Measurements from ENCODE around the gene SIX6. TPM values are rescaled to one million over a fixed set of nuclear protein-coding genes. Genes with fewer than 3 reads are reported as not detected.

Gene SIX6
- total and polyA plus RNA-seq, 2 of the 13 experiments (the other 11 are each of a cell fraction or from before 2014, with no cell fraction given), result not detected

DNA sequence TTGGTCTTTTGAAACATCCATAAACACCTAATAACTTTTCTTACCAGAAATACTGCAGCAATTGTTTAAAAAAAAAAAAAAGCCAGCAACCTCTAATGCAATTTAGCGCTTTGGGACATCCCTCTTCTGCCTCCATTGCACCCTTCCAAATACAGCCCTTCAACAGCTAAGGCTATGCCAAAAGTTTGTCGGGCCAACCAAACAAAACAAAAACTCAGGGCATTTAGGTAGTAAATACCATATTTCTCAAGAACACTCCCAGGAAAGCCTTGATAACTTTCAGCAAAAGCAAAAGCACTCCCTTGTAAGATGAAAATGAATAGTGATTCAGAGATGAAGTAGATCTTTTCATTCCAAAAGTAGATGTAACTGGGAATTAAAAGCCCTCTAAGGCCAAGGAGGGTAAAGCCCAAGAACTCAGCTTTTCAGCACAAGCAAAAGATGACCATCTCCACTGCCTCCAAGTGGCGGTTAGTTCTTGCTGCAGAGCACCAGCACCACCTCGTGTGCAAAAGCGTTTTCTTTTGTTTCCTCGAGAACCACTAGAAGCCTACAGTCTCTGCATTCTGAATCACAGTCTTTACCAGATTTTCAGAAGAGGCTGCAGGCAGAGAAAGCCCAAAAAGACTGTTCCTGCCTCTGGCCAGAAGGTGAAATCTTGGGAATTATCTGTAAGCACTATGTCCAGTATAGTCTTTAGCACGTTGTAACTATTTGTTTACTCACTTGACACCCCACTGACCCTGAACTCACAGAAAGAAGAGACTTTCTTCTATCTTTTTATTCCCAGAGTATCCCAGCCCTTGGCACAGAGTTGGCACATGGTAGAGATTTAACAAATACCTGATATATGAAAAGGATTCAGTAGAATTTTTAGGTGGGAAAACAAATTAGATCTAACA lies 53.1 kb downstream of the SIX6 start:
- no peak overlapping the region for H3K4me2 ChIP-seq (ENCODE audit: low read depth, low read length)
- no peaks in the 10 kb centered on the region for H3K36me3 ChIP-seq (replicated peaks in 1 of 2; ENCODE audit: control insufficient read depth in 1 of 2, insufficient read depth in 2 of 2, low read length in 2 of 2)
- no peak overlapping the region for H3K27ac ChIP-seq (ENCODE audit: extremely low read length, insufficient read depth, low read length)
- WGBS (ENCODE audit: low lambda C conversion rate), result 8% methylated on average over 7 of the region's 7 CpGs
- intact Hi-C loops (cut with micrococcal nuclease; ENCODE audit: unreplicated experiment), result loop anchor here (1.0 to 10.0 kb wide), 4 partner anchors 212 to 377 kb away; no protein-coding TSS in a partner anchor
- H2AFZ ChIP-seq (ENCODE audit: low read length), result no peak overlapping the region
- no peak for TF ChIP-seq MYC (CRISPR knock-in tag; IDR thresholded peaks at IDR 0.05; ENCODE audit: borderline replicate concordance)
- TF ChIP-seq, protein P1, sequence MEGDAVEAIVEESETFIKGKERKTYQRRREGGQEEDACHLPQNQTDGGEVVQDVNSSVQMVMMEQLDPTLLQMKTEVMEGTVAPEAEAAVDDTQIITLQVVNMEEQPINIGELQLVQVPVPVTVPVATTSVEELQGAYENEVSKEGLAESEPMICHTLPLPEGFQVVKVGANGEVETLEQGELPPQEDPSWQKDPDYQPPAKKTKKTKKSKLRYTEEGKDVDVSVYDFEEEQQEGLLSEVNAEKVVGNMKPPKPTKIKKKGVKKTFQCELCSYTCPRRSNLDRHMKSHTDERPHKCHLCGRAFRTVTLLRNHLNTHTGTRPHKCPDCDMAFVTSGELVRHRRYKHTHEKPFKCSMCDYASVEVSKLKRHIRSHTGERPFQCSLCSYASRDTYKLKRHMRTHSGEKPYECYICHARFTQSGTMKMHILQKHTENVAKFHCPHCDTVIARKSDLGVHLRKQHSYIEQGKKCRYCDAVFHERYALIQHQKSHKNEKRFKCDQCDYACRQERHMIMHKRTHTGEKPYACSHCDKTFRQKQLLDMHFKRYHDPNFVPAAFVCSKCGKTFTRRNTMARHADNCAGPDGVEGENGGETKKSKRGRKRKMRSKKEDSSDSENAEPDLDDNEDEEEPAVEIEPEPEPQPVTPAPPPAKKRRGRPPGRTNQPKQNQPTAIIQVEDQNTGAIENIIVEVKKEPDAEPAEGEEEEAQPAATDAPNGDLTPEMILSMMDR (CRISPR knock-in tag; IDR thresholded peaks at IDR 0.05), result peak; percentile 81
- no peak for TF ChIP-seq PCBP2 (optimal IDR thresholded peaks at IDR 0.05; ENCODE audit: low read depth, low read length, poor library complexity, severe bottlenecking)
- 0 out of 2 replicates have a peak, but pooled peaks have one; percentile 41 for TF ChIP-seq RAD21 (CRISPR knock-in tag; IDR thresholded peaks at IDR 0.05)
- TF ChIP-seq, protein P2, sequence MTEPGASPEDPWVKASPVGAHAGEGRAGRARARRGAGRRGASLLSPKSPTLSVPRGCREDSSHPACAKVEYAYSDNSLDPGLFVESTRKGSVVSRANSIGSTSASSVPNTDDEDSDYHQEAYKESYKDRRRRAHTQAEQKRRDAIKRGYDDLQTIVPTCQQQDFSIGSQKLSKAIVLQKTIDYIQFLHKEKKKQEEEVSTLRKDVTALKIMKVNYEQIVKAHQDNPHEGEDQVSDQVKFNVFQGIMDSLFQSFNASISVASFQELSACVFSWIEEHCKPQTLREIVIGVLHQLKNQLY (CRISPR knock-in tag; IDR thresholded peaks at IDR 0.05), result no peak
- peak; percentile 88 for TF ChIP-seq STAG1 (CRISPR knock-in tag; IDR thresholded peaks at IDR 0.05)
- TF ChIP-seq MIXL1 (CRISPR knock-in tag; IDR thresholded peaks at IDR 0.05), result no peak
- TF ChIP-seq GLI4 (CRISPR knock-in tag; IDR thresholded peaks at IDR 0.05; ENCODE audit: borderline replicate concordance), result no peak
- TF ChIP-seq FOXK1 (CRISPR knock-in tag; IDR thresholded peaks at IDR 0.05; ENCODE audit: borderline replicate concordance, low read depth), result no peak
- peak; percentile 63; the same call in 1 of the 2 replicates for TF ChIP-seq SMC3 (IDR thresholded peaks at IDR 0.05; ENCODE audit: low read length)
- TF ChIP-seq ZNF781 (CRISPR knock-in tag; IDR thresholded peaks at IDR 0.05; ENCODE audit: borderline replicate concordance, not compliant biosample characterization), result no peak
- no peaks in the 10 kb centered on the region for H3K27me3 ChIP-seq (ENCODE audit: control insufficient read depth in 1 of 2, insufficient read depth in 2 of 2, low read length in 2 of 2)
- ATAC-seq, result peak; percentile 94
- H4K20me1 ChIP-seq (ENCODE audit: insufficient read depth, low read length), result no peaks in the 10 kb centered on the region
- ChIA-PET POLR2A (no interaction called here), CTCF (ENCODE audit: low intra/inter-chr PET ratio, low total read pairs) (interaction anchor here (1.4 to 1.8 kb wide), 4 partner anchors 212 to 691 kb away, joined by 3 to 10 read pairs (median 6); no protein-coding TSS in a partner anchor)
- H3K4me3 ChIP-seq (replicated peaks in 1 of 3; ENCODE audit: insufficient read depth in 1 of 3, low read depth in 2 of 3, low read length in 3 of 3), result no peak overlapping the region
- in situ Hi-C loops (cut with HindIII; ENCODE audit: extremely low pct_ligation_motif_present, low pct_unique_long_range_greater_than_20kb), result loop anchor here (5.0 to 25.0 kb wide), 2 partner anchors 210 to 500 kb away; no protein-coding TSS in a partner anchor
- FAIRE-seq, result peak; percentile 52
- H3K9me3 ChIP-seq (ENCODE audit: low read length), result no peaks in the 10 kb centered on the region
- no peak overlapping the region for H3K9ac ChIP-seq (ENCODE audit: insufficient read depth, low read depth, low read length)
- DNase-seq (ENCODE audit: low spot score), result peak; percentile 45
- no peaks in the 10 kb centered on the region for H3K4me1 ChIP-seq (ENCODE audit: insufficient read depth, low read length)
- no TSS peak for BruUV-seq (replicated peaks)
- no peaks in the 10 kb centered on the region for H3K79me2 ChIP-seq (ENCODE audit: insufficient read depth, low read length)

Small RNA genes within 50 kb of the gene (small RNA-seq; reads per million reads assigned to genes)
- 0 to 0.97 (median 0) reads per million in 3 experiments for gene AL049874.4 (ENCODE audit: insufficient read depth in 2 of 3, insufficient read length in 3 of 3, low read depth in 2 of 3, low replicate concordance in 1 of 3)

Other genes with a start within 250 kb of the SIX6 start
- gene C14orf39, start 23.1 kb upstream of the SIX6 start, total RNA-seq (2016; rRNA removed; fragmentation: Illumina TruSeq; extraction: Trizol), result not detected in 2 replicates
- not detected in 2 replicates for gene C14orf39, start 23.1 kb upstream of the SIX6 start, polyA plus RNA-seq (2011; rRNA removed)
- 6.5 and 6.8 TPM in 2 replicates for gene SIX1, start 140.3 kb downstream of the SIX6 start, total RNA-seq (2016; rRNA removed; fragmentation: Illumina TruSeq; extraction: Trizol)
- gene SIX1, start 140.3 kb downstream of the SIX6 start, polyA plus RNA-seq (2011; rRNA removed), result 1.3 and 1.7 TPM in 2 replicates
- 6.0 and 6.7 TPM in 2 replicates for gene SIX4, start 215.2 kb downstream of the SIX6 start, total RNA-seq (2016; rRNA removed; fragmentation: Illumina TruSeq; extraction: Trizol)
- gene SIX4, start 215.2 kb downstream of the SIX6 start, polyA plus RNA-seq (2011; rRNA removed), result 4.5 and 5.0 TPM in 2 replicates
- gene MNAT1, start 225.6 kb downstream of the SIX6 start, total RNA-seq (2016; rRNA removed; fragmentation: Illumina TruSeq; extraction: Trizol), result 94.8 and 130 TPM in 2 replicates
- gene MNAT1, start 225.6 kb downstream of the SIX6 start, polyA plus RNA-seq (2011; rRNA removed), result 45.8 and 49.2 TPM in 2 replicates